NCI-H2107 (cell line): ENCODE data around the gene C11orf91.
A peak's percentile ranks its signal among the peaks of the same experiment; 100 is the strongest.
"Not testable (repeated sequence)": the region's sequence is repeated elsewhere in the genome, so short reads cannot be mapped to it uniquely, and the experiment has no call there.

Source experiments
- DNase-seq: peaks from one replicate; lab custom pipeline; 2025; lab: John Stamatoyannopoulos, UW

Gene C11orf91

DNA sequence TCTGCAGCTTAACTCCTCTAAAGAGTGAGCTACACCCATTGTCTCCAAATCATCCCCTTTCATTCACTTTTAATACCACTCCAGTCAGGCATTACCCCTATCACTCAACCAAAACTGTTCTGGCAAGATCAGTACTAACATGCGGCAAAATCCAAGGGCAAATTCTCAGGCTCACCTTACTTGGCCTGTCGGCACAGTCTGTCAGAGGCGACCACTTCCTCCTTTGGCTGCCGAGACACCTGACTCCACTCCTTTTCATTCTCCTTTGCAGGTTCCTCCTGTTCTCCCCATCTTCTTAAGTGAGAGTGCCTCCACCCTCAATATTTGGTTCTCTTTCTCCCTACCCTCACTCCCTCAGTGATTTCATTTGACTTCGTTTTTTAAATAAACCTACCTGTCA is 4.2 kb downstream of the C11orf91 start:
- no peak for DNase-seq

- DNase-seq = no peak
Observed at GRCh38 chr11:33695051-33695566, 5.5 kb downstream of the C11orf91 start.

GRCh38 chr11:33694346-33695050 is 6.1 kb downstream of the C11orf91 start:
- DNase-seq = no peak

GRCh38 chr11:33692541-33692940 is 8.1 kb downstream of the C11orf91 start:
- DNase-seq = no peak

DNA sequence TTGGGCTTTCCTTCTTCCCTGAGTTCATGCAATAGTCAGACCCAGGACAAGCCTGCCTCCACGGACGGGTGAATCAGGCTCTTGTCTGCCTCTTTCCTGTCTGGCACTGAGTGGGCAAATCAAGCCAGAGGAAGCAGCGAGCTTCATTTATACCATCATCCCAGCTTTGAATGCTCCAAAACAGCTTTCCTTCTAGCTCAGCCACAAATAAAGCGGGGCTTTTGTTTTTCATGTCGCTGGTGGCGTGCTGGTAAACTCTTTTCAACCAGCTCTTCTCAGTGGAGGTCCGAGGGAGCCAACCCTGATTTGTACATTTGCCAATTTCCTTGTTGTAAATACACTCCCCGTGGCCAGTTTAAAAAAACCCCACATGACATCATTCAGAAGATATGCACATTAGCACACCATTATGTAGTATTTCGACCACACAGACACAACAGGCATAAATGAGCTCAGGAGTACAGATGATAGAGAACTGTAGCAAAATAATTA is 8.6 kb downstream of the C11orf91 start:
- DNase-seq = peak; percentile 61

DNA sequence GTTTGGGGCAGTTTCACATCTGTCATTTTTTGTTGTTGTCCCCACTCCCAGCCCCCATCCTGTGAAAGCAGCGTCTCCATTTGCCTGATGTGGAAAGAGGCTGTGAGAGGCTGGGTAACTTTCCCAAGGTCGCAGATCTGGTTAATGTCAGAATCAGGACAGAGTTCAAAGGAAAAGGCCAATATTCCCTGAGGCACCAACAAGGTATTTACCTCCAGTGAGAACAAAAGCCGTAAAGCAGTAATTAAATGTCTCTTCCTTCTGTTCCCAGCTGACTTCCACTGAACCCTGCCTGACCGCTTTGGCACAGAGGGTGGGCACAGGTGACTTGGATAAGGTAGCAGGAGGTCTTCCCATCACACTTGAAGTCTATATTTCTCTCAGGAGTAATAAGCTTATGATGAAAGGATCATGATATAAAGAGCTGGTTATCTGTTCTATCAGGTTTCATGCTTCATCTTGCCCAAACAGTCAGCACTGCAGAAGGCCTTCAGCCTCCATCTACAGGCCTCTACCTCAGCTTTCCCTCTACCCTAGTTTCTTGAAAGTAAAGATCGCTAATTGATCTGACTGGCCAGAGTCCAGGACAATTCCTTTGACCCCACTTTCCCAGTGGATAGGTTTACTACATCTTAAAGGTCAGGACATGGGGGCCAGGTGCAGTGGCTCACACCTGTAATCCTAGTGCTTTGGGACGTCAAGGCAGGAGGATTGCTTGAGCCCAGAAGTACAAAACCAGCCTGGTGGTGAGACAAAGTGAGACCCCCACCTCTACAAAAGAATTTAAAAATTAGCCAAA is 9.4 kb downstream of the C11orf91 start:
- DNase-seq = no peak

DNA sequence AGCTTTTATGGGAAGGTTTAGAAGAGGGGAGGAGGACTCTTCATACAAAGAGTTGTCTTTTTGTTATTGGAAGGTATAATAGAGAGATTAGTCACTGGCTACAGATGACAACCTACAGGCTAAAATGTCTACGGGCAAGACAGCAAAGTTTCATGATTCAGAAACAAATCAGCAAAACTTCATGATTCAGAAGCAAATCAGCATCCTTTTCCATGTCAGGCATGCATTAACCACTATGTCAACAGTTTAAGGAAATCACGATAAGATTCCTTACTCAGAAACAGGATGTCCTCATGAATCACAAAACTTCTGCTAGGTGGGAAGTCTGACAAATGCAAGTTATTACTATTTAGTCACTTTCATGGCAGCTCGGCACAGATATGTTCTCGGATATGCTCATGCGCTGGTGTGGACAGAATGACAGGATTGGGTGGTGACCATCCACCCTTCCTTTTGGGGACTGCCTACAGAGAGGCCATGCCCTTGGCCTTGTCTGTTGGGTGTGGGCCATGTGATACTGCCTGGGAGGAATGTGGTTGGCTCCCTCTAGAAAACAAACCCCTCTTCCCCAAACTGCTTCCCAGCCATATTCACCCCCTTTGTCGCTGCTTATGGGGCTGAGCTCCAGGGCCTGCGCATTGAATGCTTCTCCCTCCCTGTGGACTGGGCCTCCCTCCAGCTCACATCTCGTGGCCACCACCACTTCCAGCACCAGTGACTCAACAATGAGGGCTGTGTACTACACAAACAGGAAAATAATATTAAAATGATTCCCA is 10.1 kb downstream of the C11orf91 start:
- DNase-seq = no peak

- DNase-seq = no peak
Observed at GRCh38 chr11:33689501-33689900, 11.1 kb downstream of the C11orf91 start.

GRCh38 chr11:33689085-33689484 is 11.5 kb downstream of the C11orf91 start:
- DNase-seq = no peak

GRCh38 chr11:33687733-33688479 is 12.7 kb downstream of the C11orf91 start:
- peak; percentile 54 for DNase-seq

DNA sequence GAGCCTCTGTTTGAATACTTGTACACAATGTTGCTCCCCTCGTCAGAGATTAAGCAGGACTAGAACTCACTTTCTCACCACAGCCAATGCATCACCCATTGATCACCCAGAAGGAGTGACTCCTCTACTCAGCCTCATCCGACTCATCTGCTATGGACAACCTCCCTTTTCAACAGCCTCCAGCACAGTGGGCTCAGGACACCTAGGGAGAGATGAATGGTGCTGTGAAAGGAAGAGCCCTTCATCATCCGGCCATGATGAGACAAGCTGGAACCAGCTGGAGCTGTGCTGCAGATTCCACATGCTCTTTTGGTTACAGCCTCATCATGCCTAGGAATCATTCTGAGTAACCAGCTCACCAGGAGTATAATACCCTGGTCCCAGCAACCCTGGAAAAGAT is 15.5 kb downstream of the C11orf91 start:
- no peak for DNase-seq

DNA sequence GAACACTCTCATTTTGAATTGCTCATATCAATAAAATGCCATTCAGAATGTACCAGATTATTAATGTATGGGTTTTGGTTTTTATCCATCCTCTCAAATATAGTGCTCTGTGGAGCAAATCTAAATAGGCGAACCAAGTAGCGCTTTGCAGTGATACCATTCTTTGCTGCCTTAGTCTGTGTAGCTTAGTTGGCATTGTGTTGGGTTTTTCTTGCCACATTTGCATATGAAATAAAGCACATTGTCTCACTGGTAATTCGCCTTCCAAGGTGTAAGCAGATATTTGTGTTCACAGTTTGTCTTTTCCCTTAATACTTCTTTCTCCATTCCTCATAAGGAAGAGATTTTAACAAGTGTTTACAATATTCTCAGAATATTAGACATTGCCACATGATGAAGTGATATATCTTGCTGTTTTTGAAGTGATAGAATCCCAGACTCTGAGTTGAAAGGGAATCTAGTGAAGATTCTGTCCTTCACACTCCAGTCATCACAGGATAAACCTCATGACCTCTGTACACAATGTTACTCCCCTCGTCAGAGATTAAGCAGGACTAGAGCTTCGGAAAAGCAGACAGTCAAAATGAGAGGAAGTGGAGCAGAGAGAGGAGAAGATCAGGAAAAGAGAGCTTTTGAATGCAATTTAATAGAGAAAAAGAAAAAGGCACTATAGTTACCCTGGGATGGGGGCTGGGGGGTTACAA is 16.5 kb downstream of the C11orf91 start:
- no peak for DNase-seq

DNA sequence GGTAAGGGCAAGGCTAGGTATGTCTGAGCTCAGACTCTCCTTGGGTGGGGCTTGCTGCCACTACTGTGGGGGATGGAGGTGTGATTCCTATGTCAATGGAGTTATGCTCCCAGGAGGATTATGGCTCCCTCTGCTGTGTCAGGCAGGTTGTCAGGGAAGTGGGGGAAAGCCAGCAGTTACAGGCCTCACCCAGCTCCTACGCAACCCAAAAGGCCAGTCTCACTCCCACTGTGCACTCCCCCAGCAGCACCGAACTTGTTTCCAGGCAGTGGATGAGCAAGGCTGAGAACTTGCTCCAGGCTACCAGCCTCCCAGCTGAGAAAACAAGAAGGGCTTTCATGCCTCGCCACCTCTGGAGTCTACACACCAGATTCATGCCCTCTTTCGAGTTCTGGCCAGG is 18.2 kb downstream of the C11orf91 start:
- no peak for DNase-seq

GRCh38 chr11:33682019-33682418 is 18.6 kb downstream of the C11orf91 start:
- DNase-seq = no peak

- not testable (repeated sequence) for DNase-seq
Observed at GRCh38 chr11:33678616-33679015, 22.0 kb downstream of the C11orf91 start.

DNA sequence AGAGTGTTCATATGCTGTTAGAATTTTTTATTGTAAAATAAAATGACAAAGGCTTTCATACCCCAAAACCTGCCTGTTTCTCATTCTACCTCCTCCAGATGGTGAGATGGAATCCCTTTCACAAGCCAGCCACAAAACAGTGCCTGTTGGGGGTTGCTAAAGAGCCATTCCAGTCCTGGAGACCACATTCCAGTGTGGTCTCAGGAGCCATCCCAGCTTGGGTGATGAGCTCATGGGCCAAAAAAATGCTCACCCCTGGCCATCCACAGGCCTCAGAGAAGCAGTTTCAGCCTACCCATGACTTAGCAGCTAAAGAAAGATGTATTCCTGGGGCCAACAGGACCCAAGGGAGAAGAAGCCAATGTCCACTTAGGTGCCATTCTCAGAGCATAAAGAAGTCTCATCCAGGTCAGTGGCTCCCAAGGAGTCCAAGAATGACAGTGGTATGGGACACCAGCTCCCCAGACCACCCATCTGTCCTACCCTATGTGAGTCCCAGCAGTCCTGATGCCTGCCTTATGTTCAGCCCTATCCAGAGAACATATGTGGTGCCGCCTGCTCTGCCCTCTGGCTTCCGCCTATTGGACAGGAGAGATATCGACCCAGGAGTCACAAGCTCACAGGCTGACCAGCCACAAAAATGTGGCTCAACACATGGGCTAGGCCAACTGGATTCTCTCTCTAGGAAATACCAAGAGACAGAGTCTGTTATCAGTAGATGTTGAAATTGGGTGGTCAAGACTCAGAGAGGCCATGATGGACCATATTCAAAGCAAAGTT is 26.4 kb downstream of the C11orf91 start:
- no peak for DNase-seq

DNA sequence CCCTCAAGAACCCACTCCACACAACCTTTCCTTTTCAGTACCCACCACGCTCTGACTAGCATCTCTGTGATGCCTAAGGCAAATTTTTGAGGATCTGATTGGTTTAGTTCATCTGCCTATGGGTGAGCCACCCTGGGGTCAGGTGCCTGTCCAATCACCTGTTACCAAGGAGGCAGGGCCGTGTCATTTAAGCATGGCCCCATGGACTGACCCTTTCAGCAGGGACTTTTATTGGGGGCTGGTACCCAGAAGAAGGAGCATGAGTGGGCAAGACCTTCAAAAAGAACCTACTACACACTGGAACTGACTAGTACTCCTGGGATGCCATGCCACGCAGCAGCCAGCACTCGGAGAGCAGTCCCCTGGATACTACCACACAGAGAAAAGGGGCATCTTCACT is 28.4 kb downstream of the C11orf91 start:
- no peak for DNase-seq

DNA sequence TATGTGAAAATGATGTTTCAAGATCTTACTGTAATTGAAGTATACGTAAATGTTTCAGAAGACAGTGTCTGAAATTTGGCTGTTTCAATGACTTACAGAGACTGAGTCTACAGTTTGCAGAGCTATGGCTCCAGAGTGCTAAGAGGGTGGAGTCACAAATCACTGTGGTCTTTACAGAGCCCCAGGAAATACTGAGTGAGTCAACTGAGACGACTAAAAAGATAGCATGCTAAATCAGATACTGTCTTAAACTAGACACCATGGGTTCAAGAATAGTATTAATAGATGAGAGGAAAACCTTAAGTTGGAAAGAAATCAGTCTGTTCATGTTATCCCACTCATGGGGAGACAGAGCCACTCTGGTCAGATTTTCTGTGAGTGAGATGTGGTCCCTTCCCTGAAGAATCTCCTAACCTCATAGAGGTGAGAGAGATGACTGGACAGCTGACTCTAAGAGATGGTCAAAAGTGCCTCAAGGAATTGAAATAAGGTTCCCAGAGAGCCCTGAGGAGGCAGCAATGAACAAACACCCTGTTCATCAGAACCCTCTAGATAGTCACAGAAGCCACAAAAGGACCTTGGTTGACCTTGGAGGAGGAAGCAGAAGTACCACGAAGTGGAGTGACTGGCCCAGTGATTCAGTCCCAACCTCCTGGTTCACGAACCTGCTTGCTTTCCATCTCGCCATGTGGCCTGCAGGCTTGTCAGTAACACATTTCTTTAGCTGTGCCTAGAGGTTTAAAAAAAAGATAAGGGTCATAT is 30.2 kb downstream of the C11orf91 start:
- no peak for DNase-seq

DNA sequence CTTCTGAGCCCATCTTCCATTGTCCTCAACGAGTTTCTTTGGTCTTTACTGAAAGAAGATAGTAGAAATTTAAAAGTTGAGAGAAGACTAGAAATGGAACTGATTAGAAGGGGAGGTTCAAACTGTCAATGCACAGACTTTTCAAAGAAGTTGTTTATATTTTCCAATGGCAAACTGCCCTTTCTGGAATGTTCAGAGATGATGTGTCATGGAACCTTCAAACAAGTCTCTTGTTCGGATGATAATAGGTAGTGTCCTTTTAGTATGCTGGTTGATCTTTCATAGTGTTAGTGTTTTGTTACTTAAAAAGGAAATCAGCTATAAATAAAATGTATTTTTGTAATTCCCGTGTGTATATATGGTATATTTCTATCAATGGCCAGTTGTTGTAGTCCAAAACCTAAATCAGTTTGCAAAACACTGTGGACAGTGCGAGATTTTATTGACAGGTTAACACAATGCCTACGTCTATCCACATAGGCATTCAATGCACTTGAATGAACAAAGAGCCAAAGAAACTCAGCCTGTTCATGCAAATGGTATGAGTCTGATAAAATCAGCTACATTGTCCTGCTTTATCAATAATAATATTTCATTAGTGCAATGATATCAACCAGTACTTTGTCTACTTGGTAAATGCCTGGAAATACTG is 30.9 kb downstream of the C11orf91 start:
- no peak for DNase-seq
